WTC11 (cell line): Measurements from ENCODE around the gene TXNRD1.

ENCODE experiments used
- E2F5 ChIP-seq: sonication (generic); formaldehyde crosslinking; IDR thresholded peaks from 2 replicates; pipeline ENCODE4 v1.8.1; 2022; ENCODE audit warnings: mild to moderate bottlenecking, moderate library complexity, missing genetic modification reagents
- IRF1 ChIP-seq: sonication (generic); formaldehyde crosslinking; IDR thresholded peaks from 2 replicates; pipeline ENCODE4 v1.8.0; 2023; ENCODE audit warnings: missing genetic modification reagents
- JUN ChIP-seq: sonication (generic); formaldehyde crosslinking; IDR thresholded peaks from 2 replicates; pipeline ENCODE4 v1.8.0; 2023; ENCODE audit warnings: mild to moderate bottlenecking, missing genetic modification reagents
- NR3C1 ChIP-seq: sonication (generic); formaldehyde crosslinking; conservative IDR thresholded peaks from 2 replicates; pipeline ENCODE4 v1.8.1; 2023; ENCODE audit warnings: low read depth, mild to moderate bottlenecking, missing genetic modification reagents
- ZNF121 ChIP-seq: sonication (generic); formaldehyde crosslinking; IDR thresholded peaks from 2 replicates; pipeline ENCODE4 v1.8.0; 2023; ENCODE audit warnings: missing genetic modification reagents
- ZNF232 ChIP-seq: sonication (generic); formaldehyde crosslinking; IDR thresholded peaks from 2 replicates; pipeline ENCODE4 v1.8.0; 2022; ENCODE audit warnings: mild to moderate bottlenecking, missing genetic modification reagents
- ZNF263 ChIP-seq: sonication (generic); formaldehyde crosslinking; IDR thresholded peaks from 2 replicates; pipeline ENCODE4 v1.8.1; 2022; ENCODE audit warnings: low read depth, mild to moderate bottlenecking, moderate library complexity, missing genetic modification reagents
- TF ChIP-seq, protein P1 (sequence below): fragments of 200-600 bp; IDR thresholded peaks from 2 replicates; pipeline ENCODE4 v1.8.0; 2022; ENCODE audit warnings: antibody characterized with exemption

- TF ChIP-seq, protein P1, sequence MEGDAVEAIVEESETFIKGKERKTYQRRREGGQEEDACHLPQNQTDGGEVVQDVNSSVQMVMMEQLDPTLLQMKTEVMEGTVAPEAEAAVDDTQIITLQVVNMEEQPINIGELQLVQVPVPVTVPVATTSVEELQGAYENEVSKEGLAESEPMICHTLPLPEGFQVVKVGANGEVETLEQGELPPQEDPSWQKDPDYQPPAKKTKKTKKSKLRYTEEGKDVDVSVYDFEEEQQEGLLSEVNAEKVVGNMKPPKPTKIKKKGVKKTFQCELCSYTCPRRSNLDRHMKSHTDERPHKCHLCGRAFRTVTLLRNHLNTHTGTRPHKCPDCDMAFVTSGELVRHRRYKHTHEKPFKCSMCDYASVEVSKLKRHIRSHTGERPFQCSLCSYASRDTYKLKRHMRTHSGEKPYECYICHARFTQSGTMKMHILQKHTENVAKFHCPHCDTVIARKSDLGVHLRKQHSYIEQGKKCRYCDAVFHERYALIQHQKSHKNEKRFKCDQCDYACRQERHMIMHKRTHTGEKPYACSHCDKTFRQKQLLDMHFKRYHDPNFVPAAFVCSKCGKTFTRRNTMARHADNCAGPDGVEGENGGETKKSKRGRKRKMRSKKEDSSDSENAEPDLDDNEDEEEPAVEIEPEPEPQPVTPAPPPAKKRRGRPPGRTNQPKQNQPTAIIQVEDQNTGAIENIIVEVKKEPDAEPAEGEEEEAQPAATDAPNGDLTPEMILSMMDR: no peak
- TF ChIP-seq E2F5 (CRISPR knock-in tag) (no peak), ZNF263 (CRISPR knock-in tag) (no peak), ZNF121 (CRISPR knock-in tag) (no peak), JUN (CRISPR knock-in tag) (no peak), NR3C1 (no peak), IRF1 (CRISPR knock-in tag) (no peak), ZNF232 (CRISPR knock-in tag) (no peak)
Observed at GRCh38 chr12:104305349-104305748, 89.8 kb downstream of the TXNRD1 start.
